Testis (tissue), 3 donors: ENCODE measurements around the gene IMMP2L. TPM values are rescaled to one million over a fixed set of nuclear protein-coding genes. Genes with fewer than 3 reads are reported as not detected.

ENCODE experiments used
- DNase-seq: peaks from one replicate; pipeline ENCODE4 v3.0.0-alpha.2; 2019
- H3K27ac ChIP-seq, 2 donors: fragments of 200-600 bp; sonication (generic); one replicate each; pipeline ENCODE4 v1.5.1; 2019
- H3K27me3 ChIP-seq: fragments of 200-600 bp; sonication (generic); one replicate; pipeline ENCODE4 v1.5.1; 2019
- H3K36me3 ChIP-seq: fragments of 200-600 bp; sonication (generic); one replicate; pipeline ENCODE4 v1.5.1; 2017; ENCODE audit warnings: low read depth; ENCODE audit errors: missing control alignments
- H3K4me1 ChIP-seq: fragments of 200-600 bp; sonication (generic); one replicate; pipeline ENCODE4 v1.5.1; 2019
- H3K4me3 ChIP-seq, 2 donors: fragments of 200-600 bp; sonication (generic); one replicate each; pipeline ENCODE4 v1.5.1; 2017 to 2019
- H3K9me3 ChIP-seq: fragments of 200-600 bp; sonication (generic); one replicate; pipeline ENCODE4 v1.5.1; 2017
- POLR2A ChIP-seq: fragments of 450-650 bp; IDR thresholded peaks from one replicate; pipeline ENCODE4 v1.6.1; 2017; ENCODE audit warnings: antibody characterized with exemption, mild to moderate bottlenecking, moderate library complexity
- whole genome bisulfite sequencing, 2 donors: methylation state at CpG; one replicate each; pipeline ENCODE4 v1.1.5; 2018; 5-methylcytosine and 5-hydroxymethylcytosine counted together
- intact Hi-C: fragments of 100-400 bp; cut with DNase I; formaldehyde crosslinking; loops from one replicate; pipeline ENCODE4 v1.15.1; 2023; ENCODE audit warnings: low total_unique reads
- polyA plus RNA-seq: library from polyadenylated mRNA; stranded (reverse); fragments of 350-450 nt; fragmentation: Illumina TruSeq; extraction: RNeasy Lipid Tissue Mini Kit (QIAGEN cat#74804); gene quantifications from one replicate; pipeline ENCODE4 v1.2.3, GENCODE V29; 2014; ENCODE audit warnings: low read depth, low replicate concordance; ENCODE audit not compliant: insufficient read depth
- total RNA-seq, 2 donors: library from RNA; depleted of rRNA; stranded (reverse); fragments of >200 nt; gene quantifications; one replicate each; pipeline ENCODE4 v1.2.3, GENCODE V29; 2016
- TF ChIP-seq, protein P1 (sequence below), 3 experiments: fragments of 450-650 bp in 2 of 3; fragments of 200-600 bp in 1 of 3; sonication (generic) in 1 of 3; IDR thresholded peaks; one replicate each; pipeline ENCODE4 v1.5.1; 2016 to 2019; ENCODE audit warnings: antibody characterized with exemption in 3 of 3, mild to moderate bottlenecking in 2 of 3, moderate library complexity in 1 of 3

The IMMP2L gene
- total and polyA plus RNA-seq, 3 donors from 2014 or later: 10.7 to 12.4 (median 11.2) TPM

GRCh38 chr7:111045449-111045848 lies 516.8 kb downstream of the IMMP2L start:
- Histone ChIP-seq H3K27ac (no peak overlapping the region), H3K27me3 (no peaks in the 10 kb centered on the region), H3K9me3 (no peaks in the 10 kb centered on the region), H3K36me3 (no peaks in the 10 kb centered on the region), H3K4me1 (no peaks in the 10 kb centered on the region), H3K4me3 (no peak overlapping the region)
- intact Hi-C loops: no loop called here
- DNase-seq: peak; percentile 48
- no peak for TF ChIP-seq POLR2A
- TF ChIP-seq, protein P1, sequence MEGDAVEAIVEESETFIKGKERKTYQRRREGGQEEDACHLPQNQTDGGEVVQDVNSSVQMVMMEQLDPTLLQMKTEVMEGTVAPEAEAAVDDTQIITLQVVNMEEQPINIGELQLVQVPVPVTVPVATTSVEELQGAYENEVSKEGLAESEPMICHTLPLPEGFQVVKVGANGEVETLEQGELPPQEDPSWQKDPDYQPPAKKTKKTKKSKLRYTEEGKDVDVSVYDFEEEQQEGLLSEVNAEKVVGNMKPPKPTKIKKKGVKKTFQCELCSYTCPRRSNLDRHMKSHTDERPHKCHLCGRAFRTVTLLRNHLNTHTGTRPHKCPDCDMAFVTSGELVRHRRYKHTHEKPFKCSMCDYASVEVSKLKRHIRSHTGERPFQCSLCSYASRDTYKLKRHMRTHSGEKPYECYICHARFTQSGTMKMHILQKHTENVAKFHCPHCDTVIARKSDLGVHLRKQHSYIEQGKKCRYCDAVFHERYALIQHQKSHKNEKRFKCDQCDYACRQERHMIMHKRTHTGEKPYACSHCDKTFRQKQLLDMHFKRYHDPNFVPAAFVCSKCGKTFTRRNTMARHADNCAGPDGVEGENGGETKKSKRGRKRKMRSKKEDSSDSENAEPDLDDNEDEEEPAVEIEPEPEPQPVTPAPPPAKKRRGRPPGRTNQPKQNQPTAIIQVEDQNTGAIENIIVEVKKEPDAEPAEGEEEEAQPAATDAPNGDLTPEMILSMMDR (IDR thresholded peaks at IDR 0.05): no peak

- TF ChIP-seq, protein P1 (IDR thresholded peaks at IDR 0.05): no peak
- TF ChIP-seq POLR2A: no peak
- intact Hi-C loops: no loop called here
- no peak for DNase-seq
- 86 to 87% methylated on average over 1 of the region's 1 CpG for whole genome bisulfite sequencing, 2 donors
- Histone ChIP-seq H3K27ac (no peak overlapping the region), H3K27me3 (no peaks in the 10 kb centered on the region), H3K4me3 (no peak overlapping the region), H3K4me1 (no peaks in the 10 kb centered on the region), H3K36me3 (no peaks in the 10 kb centered on the region), H3K9me3 (no peaks in the 10 kb centered on the region)
Observed at GRCh38 chr7:111043561-111043960, 518.7 kb downstream of the IMMP2L start.

DNA sequence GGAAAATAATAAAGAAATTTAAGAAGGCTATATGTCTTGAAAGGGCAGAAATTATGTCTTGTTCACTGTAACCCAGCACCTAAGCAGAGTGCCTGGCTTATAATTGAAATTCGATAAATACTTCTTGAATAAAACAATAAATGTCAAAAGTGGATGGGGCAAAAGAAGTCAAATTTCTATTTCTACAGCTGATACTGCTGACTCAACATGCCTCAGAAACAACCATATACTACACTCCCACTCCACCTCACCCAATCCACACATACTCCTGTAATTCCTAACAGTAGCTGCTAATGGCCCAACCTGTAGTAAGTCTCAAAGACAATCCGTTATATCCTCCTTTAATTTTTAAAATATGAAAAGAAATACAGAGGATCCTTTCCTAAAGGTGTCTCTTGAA lies 519.5 kb downstream of the IMMP2L start:
- WGBS, 2 donors: 92 to 98% methylated on average over 2 of the region's 2 CpGs
- Histone ChIP-seq H3K36me3 (no peaks in the 10 kb centered on the region), H3K27ac (no peak overlapping the region), H3K9me3 (no peaks in the 10 kb centered on the region), H3K27me3 (no peaks in the 10 kb centered on the region), H3K4me1 (no peaks in the 10 kb centered on the region), H3K4me3 (no peak overlapping the region)
- TF ChIP-seq POLR2A: no peak
- TF ChIP-seq, protein P1 (IDR thresholded peaks at IDR 0.05): no peak
- no peak for DNase-seq
- intact Hi-C loops: no loop called here

GRCh38 chr7:111041577-111041976 lies 520.7 kb downstream of the IMMP2L start:
- no peak for DNase-seq
- no peaks in the 10 kb centered on the region for H3K4me1 ChIP-seq
- TF ChIP-seq, protein P1 (IDR thresholded peaks at IDR 0.05): no peak
- TF ChIP-seq POLR2A: no peak
- H3K4me3 ChIP-seq: no peak overlapping the region
- H3K36me3 ChIP-seq: no peaks in the 10 kb centered on the region
- H3K9me3 ChIP-seq: no peaks in the 10 kb centered on the region
- no peak overlapping the region for H3K27ac ChIP-seq
- no peaks in the 10 kb centered on the region for H3K27me3 ChIP-seq
- intact Hi-C loops: no loop called here
- 93 to 100% methylated on average over 2 of the region's 2 CpGs for WGBS, 2 donors

- Histone ChIP-seq H3K4me1 (no peaks in the 10 kb centered on the region), H3K36me3 (no peaks in the 10 kb centered on the region), H3K27me3 (no peaks in the 10 kb centered on the region), H3K9me3 (no peaks in the 10 kb centered on the region), H3K27ac (no peak overlapping the region), H3K4me3 (no peak overlapping the region)
- 87 to 90% methylated on average over 3 of the region's 3 CpGs for WGBS, 2 donors
- TF ChIP-seq, protein P1 (IDR thresholded peaks at IDR 0.05): no peak
- no peak for TF ChIP-seq POLR2A
- DNase-seq: no peak
- intact Hi-C loops: no loop called here
Observed at GRCh38 chr7:111038185-111038584, 524.1 kb downstream of the IMMP2L start.
